GM19372 (cell line): ENCODE data around the gene SOWAHB.

Experiments
- ATAC-seq: cut with Tn5 transposase; IDR thresholded peaks from one replicate; pipeline ENCODE4 v1.9.1; 2021; ENCODE audit warnings: mild to moderate bottlenecking, low read depth, moderate library complexity; ENCODE audit not compliant: unreplicated experiment

The SOWAHB gene

DNA sequence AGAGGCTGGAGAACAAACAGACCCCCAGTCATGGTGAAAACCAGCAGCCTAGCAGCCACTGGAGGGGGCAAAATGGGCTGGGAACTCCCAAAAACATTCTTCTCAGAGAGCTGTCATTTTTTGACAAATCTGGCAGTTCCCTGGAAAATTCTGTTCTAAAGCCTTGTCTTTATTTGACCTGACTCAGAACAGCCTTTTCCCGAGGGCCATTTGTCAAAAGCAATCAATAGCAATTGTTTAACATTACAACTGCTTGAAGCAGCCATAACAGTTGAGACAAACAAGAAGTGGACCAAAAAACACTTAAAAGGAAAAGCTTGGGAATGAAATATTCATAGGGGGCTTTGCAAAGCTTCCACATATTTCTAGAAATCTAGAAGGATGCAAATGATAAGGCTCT is 39.6 kb downstream of the SOWAHB start:
- ATAC-seq, result no peak

DNA sequence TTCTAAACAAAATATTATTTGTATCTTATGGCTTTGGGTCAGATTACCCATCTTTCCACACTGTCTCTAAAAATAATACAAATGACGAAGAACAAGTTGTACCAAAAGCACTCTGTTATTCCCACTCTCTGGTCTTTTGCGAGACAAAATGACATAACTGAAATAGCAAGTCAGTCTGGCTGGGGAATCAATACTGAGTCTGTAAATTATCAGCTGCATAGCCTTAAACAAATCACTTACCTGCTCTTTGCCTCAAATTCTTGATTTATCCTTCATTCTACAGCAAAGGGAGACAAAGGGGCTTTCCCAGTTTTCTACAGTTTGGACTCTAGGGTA is 40.9 kb downstream of the SOWAHB start:
- no peak for ATAC-seq

DNA sequence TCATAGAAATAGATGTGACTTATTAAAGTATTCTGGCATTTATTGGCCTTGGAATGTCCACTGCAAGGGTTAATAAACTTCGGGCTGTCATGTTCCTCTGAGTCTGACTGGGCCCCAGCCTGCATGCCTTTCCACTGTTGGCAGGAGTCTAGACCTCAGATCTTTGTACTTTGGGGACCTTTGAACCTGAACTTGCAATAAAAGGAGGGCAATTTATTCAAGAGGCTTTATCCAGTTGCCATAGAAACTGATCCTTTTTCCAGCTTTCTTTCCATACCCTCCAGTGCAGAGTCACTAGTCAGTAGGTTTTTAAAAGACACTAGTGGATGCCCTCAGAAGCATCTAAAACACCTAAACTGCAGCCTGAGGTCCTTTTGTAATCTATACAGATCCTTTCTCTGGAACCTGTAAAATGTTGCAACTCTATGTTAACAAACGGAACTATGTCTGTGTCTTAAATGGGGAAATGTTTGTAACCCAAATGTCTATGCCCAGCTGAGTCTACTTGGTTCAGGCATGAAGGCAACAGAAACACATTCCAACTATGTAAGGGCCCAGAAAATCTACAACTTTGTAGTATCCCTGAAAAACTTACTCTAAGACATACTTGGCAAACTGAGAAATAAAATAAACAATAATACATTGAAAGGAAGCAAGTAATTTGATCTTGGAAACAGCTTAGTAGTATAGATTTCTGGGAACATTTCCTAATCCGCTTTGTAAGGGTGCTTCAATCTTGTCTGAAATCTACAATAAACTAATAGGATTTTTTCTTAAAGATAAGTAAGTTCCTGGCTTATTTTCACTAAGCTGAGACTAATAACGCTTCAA is 41.5 kb downstream of the SOWAHB start:
- no peak for ATAC-seq

- ATAC-seq, result no peak
Observed at GRCh38 chr4:76854858-76855257, 43.1 kb downstream of the SOWAHB start.

GRCh38 chr4:76851375-76851774 is 46.6 kb downstream of the SOWAHB start:
- ATAC-seq, result no peak

- ATAC-seq, result no peak
Observed at GRCh38 chr4:76850010-76850441, 47.9 kb downstream of the SOWAHB start.
